HEK293T (cell line): Measurements from ENCODE around the gene CPT1C.

Source experiments
- ARNT ChIP-seq: fragments of 450-650 bp; IDR thresholded peaks from 2 replicates; pipeline ENCODE4 v1.6.1; 2017; ENCODE audit warnings: mild to moderate bottlenecking
- BHLHE40 ChIP-seq: fragments of 450-650 bp; IDR thresholded peaks from 2 replicates; pipeline ENCODE4 v1.6.1; 2016; ENCODE audit warnings: mild to moderate bottlenecking, moderate library complexity, borderline replicate concordance
- CTBP1 ChIP-seq: fragments of 450-650 bp; IDR thresholded peaks from 2 replicates; pipeline ENCODE4 v1.6.1; 2016; ENCODE audit warnings: borderline replicate concordance
- FOXK2 ChIP-seq: fragments of 450-650 bp; IDR thresholded peaks from 2 replicates; pipeline ENCODE4 v1.6.1; 2016; ENCODE audit warnings: mild to moderate bottlenecking
- FOXM1 ChIP-seq: fragments of 450-650 bp; IDR thresholded peaks from 2 replicates; pipeline ENCODE4 v1.6.1; 2017; ENCODE audit warnings: mild to moderate bottlenecking, borderline replicate concordance
- L3MBTL2 ChIP-seq: fragments of 450-650 bp; conservative IDR thresholded peaks from 2 replicates; pipeline ENCODE4 v1.6.1; 2016; ENCODE audit warnings: mild to moderate bottlenecking
- LEF1 ChIP-seq: fragments of 450-650 bp; IDR thresholded peaks from 2 replicates; pipeline ENCODE4 v1.6.1; 2017; ENCODE audit warnings: mild to moderate bottlenecking, borderline replicate concordance
- NFRKB ChIP-seq: fragments of 450-650 bp; IDR thresholded peaks from 2 replicates; pipeline ENCODE4 v1.6.1; 2016; ENCODE audit warnings: mild to moderate bottlenecking, moderate library complexity
- PKNOX1 ChIP-seq: fragments of 450-650 bp; IDR thresholded peaks from 2 replicates; pipeline ENCODE4 v1.6.1; 2016
- SP1 ChIP-seq: fragments of 450-650 bp; IDR thresholded peaks from 2 replicates; pipeline ENCODE4 v1.6.1; 2017
- SUZ12 ChIP-seq: fragments of 450-650 bp; IDR thresholded peaks from 2 replicates; pipeline ENCODE4 v1.6.1; 2016; ENCODE audit warnings: mild to moderate bottlenecking
- TARDBP ChIP-seq: fragments of 450-650 bp; IDR thresholded peaks from 2 replicates; pipeline ENCODE4 v1.6.1; 2016
- ZNF384 ChIP-seq: fragments of 450-650 bp; IDR thresholded peaks from 2 replicates; pipeline ENCODE4 v1.6.1; 2016

- TF ChIP-seq SUZ12 (no peak), SP1 (no peak), BHLHE40 (no peak), NFRKB (no peak), ARNT (no peak), PKNOX1 (no peak), LEF1 (no peak), TARDBP (no peak), FOXM1 (no peak), ZNF384 (no peak), CTBP1 (no peak), L3MBTL2 (no peak), FOXK2 (no peak)
Measured at GRCh38 chr19:49755956-49756355, 65.0 kb downstream of the CPT1C start.
